B cell (primary cell): Measurements from ENCODE around the gene ATG4D.

Experiments
- CTCF ChIP-seq: fragments of 200-600 bp; IDR thresholded peaks from one replicate; pipeline ENCODE4 v1.8.0; 2022; ENCODE audit warnings: antibody characterized with exemption, mild to moderate bottlenecking
- EZH2 ChIP-seq: IDR thresholded peaks from 2 replicates; pipeline ENCODE4 v1.6.1; 2012; ENCODE audit warnings: borderline replicate concordance, low read depth, mild to moderate bottlenecking, moderate library complexity, low read length; ENCODE audit not compliant: insufficient read depth, poor library complexity, severe bottlenecking

DNA sequence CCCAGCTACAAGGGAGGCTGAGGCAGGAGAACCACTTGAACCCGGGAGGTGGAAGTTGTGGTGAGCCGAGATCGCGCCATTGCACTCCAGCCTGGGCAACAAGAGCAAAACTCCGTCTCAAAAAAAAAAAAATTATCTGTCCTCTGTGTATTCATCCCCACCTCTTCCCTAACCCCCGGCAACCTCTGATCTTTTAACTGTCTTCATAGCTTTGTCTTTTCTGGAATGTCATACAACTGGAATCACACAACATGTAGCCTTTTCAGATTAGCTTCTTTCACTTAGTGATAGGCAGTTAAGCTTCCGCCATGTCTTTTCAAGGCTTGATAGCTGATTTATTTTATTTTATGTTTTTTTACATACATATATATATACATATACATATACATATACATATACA lies 18.1 kb upstream of the ATG4D start:
- TF ChIP-seq CTCF (no peak), EZH2 (no peak)
